Left renal pelvis (tissue), 4 donors: ENCODE measurements around the gene ATAD2B. TPM values are rescaled to one million over a fixed set of nuclear protein-coding genes. Genes with fewer than 3 reads are reported as not detected.
"Not testable (repeated sequence)": the region's sequence is repeated elsewhere in the genome, so short reads cannot be mapped to it uniquely, and the experiment has no call there.

Experiments used
- DNase-seq, 4 donors: peaks; one replicate each; pipeline ENCODE4 v3.0.0-alpha.2; 2013; ENCODE audit warnings: low read depth in 4 of 4, low spot score in 3 of 4
- polyA plus RNA-seq, 4 donors: library from polyadenylated mRNA; unstranded; fragments of 120-200 nt; gene quantifications; one replicate each; pipeline ENCODE4 v1.2.1, GENCODE V29; 2013; ENCODE audit not compliant: insufficient read length in 4 of 4

ATAD2B gene
- polyA plus RNA-seq, result 10 to 100 TPM; 15.7 to 23.6 (median 20.9) TPM

DNA sequence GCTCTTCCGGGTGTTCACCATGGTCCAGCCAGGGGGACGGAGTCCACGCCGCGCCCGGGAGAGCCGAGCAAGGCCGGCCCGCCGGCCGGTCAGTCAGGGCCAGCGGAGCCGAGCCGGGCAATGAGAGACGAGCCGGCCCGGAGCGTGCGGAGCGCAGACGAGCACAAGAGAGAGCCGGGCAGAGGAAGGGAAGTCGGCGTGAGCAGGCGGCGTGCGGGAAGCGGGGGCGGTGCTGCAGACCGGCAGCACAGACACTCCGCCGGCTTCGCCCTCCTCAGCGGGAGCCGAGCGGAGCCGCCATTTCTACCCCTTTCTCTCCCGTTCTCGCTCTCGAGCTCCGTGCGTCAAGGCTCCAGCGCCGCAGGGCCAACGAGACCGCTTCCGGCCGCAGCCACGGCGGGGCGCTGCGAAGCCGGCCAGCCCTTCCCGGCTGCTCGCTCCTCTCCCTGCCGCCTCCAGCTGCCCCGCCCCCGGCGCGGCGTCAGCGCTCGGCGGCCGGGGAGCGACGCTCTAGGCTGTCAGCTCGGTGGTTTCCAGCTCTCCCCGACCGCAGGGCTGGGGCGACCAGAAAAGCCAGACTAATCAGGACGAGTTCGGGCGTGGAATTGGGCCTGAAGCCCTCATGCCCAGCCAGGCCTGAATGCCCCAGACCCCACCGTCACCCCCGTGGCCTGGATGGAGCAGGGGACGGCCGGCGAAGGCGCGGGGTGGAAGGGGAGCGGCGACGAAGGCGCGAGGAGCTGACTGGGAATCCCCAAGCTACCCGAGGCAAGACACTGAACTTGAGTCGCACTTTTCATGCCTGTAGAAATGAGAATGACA lies at the start of gene ATAD2B:
Gene ATAD2B (minus strand): TSS at position 374 of the 822 bp plus-strand sequence. CDS start 353 bp downstream, at position 21.
- DNase-seq, result peak; percentile 87 to 93 (median 92)

DNA sequence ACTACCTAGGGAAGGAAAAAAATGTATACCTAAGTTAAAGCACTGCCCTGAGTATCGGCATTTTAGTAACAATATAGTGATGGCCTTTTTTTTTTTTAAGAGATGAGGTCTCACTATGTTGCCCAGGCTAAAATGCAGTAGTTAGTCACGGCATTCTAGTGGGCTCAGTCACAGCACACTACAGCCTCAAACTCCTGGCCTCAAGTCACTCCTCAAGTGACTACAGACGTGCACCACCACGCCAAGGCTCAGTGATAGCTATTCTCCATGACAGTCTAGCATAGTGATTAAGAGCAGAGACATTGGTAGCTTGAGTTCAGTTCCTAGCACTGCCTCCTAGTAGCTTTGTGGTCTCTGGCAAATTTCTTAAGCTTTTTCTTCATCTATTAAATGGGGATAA lies 40.9 kb upstream of the ATAD2B start:
- DNase-seq, result no peak

DNA sequence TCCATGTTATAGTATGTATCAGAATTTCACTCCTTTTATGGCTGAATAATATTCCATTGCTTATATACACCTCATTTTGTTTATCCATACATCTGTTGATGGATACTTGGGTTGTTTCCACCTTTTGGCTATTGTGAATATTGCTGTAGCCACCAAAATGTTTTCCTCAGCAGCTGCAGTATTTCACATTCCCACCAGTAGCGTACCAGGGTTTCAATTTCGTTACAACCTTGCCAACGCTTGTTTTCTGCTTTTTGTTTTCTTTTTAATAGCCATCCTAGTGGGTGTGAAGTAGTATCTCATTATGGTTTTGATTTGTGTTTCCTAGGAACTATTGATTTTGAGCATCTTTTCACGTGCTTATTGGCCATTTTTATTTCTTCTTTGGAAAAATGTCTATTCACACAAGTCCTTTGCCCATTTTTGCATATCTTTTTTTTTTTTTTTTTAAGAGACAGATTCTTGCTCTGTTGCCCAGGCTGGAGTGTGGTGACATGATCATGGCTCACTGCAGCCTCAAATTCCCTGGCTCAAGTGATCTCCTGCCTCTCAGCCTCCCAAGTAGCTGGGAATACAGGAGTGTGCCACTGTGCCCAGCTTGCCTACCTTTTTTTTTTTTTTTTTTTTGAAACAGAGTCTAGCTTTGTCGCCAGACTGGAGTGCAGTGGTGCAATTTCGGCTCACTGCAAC lies 27.5 kb upstream of the ATAD2B start:
- no peak for DNase-seq

DNA sequence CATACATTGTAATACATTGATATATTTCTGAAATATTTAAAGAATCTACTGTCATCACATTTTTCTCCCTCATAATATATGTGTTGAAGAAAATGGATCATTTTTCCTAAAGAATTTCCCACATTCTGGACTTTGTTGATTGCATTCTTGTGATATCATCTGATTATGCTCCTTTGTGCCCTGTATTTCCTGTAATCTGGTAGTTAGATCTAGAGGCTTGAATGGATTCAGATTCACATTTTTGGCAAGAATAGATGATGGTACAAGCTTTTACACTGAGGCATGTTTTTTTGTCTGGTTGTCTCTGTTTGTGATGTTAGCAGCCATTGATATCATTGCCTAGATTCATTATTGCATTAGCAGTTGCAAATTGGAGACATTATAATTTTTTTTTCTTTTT lies 26.7 kb upstream of the ATAD2B start:
- no peak for DNase-seq

DNA sequence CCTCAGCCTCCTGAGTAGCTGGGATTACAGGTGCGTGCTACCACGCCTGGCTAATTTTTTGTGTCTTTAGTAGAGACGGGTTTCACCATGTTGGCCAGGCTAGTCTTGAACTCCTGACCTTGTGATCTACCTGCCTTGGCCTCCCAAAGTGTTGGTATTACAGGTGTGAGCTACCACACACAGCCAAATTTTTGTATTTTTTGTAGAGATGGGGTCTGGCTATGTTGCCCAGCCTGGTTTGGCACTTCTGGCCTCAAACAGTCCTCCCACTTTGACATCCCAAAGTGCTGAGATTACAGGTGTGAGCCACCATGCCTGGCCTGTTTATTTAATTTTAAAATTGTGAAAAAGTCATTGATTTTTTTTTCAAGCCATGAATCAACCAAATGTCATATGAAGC lies 25.6 kb upstream of the ATAD2B start:
- not testable (repeated sequence) for DNase-seq

DNA sequence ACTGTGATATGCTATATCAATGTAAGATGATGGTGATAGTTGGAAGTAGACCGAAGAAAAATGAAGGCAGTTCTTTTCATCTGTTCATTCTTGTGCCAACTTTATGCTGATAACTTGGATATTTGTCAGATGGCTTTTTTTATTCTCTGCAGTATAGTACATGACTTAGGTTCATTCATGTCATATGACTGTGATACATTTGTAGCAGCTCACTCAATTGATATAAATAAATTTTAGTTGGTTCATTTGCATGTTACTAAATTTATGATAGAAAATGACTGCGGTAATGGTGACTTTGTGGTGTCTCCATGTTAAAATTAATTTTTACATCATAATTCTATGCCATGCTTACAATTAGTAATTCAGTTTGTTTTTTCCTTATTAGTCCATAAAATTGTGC lies 20.4 kb upstream of the ATAD2B start:
- no peak for DNase-seq

DNA sequence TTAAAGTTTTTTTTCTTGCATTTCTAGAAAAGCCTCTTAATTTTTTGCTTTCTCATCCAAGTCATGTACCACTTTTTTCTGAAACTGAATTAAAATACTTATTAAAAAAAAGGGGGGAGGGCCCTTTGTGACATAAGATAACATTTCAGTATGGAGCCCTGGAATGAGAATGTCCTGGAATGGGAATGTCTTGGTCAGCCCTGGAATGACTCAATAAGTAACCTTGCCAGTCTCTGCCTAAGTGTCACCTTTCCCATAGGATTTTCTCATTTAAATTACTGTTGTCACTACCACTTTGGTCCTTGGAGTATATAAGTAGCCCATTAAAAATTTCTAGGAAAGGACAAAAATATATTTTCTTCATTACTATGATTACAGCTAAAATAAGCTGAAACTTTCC lies 18.1 kb upstream of the ATAD2B start:
- no peak for DNase-seq

DNA sequence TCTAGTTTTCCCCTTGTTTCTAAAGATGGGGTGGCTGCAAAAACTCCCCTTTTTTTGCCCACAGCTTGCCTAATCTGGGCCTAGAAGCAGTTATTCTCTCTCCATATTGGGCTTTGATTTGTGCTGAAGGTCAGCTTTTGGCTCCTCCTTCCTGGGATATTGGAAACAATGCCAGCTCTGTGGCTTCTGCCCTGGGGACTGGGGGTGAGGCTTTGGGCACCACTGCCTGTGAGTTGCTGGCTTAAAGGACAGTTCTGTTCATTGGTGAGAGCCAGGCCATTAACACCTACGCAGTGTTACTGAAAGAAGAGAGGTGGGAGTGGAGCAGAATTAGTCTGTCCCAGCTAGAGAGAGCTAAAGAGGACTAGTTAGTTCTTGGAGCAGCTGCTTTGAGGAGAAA lies 17.6 kb upstream of the ATAD2B start:
- no peak for DNase-seq

DNA sequence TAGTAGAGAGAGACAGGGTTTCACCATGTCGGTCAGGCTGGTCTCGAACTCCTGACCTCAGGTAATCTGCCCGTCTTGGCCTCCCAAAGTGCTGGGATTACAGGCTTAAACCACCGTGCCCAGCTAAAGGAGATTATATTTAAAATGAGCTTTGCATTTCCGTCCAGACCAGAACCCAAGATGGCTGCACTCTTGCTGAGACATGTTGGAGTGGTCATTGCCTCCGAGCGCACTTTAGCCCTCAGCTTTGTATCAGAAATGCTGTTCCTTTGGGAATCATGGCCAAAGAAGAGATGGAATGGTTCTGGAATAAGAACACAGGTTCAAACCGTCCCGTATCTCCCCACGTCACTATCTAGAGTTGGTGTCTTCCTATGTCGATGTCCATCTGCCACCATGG lies 16.7 kb upstream of the ATAD2B start:
- DNase-seq, result no peak

DNA sequence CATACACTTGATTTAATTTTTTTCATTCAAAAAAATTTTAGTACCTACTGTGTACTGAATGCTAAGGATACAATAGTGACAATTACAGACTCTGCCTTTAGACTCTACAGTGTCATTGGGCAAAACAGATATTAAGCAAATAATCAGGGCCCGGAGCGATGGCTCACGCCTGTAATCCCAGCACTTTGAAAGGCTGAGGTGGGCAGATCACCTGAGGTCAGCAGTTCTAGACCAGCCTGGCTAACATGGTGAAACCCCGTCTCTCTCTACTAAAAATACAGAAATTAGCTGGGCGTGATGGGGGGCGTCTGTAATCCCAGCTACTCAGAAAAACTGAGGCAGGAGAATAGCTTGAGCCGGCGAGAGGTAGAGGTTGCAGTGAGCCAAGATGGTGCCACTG lies 14.7 kb upstream of the ATAD2B start:
- DNase-seq, result no peak

DNA sequence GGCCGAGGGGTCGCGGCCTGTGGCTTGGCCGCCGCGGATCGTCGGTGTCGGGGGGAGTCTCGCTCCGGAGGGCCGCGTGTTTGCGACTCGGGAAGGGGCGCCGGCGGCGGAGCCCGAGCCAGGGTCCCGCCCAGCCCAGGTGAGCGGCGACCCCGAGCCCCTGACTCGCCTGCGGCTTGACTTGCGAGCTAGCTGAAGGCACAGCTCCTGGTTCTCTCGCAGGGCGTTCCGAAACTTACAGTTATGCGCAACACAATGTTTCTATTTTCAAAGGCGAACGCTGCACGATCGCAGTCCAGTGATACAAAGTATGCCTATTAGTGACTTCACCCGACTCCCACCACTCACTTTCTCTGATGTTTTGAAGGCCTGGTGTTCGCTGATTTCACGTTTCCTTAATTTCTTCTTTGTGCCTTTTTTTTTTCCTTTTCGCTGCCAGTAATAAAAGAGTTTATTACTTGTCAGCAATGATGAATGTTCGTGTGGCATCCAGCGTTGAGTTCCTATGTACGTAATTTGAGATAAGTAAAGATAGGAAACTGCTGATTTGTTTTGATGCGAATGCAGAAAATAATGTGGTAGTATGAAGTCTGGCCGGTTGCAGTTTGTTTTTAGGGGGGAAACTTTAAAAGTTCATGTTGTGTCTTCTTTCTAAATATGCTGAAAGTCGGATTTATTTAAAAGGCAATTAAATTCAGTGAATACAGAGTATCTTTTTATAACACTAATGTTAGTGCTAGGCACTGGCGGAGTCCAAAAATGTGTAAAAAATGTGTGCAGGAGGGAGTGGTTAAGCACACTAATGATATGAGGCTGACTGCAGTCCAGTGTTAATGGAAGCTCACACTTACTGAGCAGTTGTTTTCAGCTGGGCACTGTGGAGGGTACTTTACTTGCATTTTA lies 14.0 kb upstream of the ATAD2B start:
- peak in 1 of 4 donors; percentile 39 for DNase-seq

DNA sequence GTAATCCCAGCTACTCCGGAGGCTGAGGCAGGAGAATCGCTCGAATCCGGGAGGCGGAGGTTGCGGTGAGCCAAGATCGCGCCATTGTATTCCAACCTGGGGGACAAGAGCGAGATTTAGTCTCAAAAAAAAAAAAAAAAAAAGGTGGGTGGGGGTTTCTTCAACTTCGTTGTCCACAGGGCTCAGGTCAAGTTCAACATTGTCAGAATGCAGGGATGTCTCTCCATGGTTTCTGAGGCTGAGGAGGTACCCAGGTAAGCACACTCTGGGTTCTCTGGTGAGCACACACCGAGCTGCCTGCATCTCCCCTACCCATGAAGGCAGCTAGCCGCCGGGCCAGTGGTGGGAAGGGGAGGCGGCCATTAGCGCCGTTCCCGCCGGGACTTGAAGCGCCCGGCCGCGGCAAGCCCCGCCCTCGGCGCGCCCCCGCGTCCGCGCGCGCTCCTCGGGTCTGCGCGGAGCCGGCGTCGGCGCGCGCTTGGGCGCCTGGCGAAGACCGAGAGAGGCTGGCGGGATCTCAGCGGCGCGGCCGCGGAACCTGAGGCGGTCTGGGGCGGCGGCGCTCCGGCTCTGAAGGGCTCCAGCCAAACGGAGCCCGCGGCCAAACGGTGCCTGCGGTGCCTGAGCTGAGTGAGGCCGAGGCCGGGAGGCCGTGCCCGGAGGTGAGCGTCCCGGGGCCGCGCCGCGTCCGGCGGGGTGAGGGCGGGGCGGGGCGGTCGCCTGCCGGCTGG lies 13.2 kb upstream of the ATAD2B start, which contains the start of gene UBXN2A:
Gene UBXN2A (plus strand): TSS at position 477 of the 731 bp plus-strand sequence. CDS start 17,852 bp downstream, outside the sequence.
- peak in 3 of 4 donors; percentile 71 to 82 (median 81) for DNase-seq

DNA sequence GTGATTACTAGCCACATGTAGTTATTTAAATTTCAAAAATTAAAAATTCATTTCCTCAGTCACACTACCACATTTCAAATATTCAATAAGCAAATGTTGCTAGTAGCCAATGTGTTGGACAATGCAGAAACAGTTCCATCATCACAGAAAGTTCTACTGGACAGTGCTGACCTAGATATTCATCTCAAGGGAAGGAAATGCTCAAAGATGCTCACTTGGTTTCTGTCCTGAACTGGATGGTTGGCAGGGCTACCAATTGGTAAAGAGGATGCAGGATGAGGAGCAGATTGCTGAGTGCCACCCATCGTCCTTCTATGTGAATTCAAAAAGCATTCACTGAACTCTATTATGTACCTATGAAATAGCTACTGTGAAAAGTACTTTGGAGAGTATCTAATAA lies 7.3 kb upstream of the ATAD2B start:
- no peak for DNase-seq

DNA sequence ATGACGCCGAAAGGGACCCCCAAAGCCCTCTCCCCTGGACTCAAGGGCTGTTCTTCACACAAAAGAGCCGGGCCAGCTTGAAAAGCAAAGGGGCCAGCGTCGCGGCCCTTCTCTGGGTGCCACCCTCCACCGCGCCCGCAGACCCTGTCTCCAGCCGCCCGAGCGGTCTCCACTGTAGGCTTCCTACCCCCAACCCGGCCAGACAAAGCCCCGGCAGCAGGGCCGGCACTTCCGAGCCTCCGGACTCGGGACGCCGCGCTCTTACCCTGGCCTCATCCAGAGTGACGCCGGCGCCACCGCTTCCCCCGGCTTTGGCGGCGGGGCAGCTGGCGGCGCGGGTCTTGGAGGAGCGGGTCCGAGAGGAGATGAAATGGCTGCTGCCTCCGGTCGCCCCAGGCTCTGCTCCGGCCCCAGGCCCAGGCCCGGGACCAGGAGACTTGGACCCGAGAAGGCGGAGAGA lies 603 bp downstream of the ATAD2B start:
- DNase-seq, result peak in 1 of 4 donors; percentile 36

DNA sequence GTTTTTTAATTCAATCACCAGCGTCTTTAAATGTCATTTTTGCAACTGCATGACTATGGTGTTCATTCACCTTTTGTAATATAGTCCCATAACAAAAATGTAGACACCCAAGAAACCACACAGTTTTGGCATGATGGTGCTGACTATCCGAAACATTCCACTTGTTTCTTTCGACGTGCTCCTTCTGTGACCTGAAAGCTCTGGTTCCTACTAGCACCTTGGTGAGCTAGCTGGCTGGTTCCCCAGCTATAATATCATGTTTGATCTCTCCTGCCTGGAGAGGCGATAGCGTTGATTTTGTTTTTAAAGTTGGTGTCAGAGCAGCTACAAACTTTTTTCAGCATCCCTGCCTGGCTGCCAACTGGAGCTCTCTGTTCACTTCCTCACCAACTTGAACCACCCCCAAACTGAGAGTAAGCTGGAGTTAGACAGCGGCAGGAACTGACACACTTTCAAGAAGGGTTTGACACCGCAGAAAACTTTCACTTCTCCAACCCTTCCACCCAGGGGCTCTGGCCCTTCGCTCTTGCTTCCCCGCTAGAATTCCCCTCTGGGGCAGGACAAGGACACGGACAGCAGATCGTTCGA lies 1.1 kb downstream of the ATAD2B start:
- peak in 2 of 4 donors; percentile 47 to 64 for DNase-seq

DNA sequence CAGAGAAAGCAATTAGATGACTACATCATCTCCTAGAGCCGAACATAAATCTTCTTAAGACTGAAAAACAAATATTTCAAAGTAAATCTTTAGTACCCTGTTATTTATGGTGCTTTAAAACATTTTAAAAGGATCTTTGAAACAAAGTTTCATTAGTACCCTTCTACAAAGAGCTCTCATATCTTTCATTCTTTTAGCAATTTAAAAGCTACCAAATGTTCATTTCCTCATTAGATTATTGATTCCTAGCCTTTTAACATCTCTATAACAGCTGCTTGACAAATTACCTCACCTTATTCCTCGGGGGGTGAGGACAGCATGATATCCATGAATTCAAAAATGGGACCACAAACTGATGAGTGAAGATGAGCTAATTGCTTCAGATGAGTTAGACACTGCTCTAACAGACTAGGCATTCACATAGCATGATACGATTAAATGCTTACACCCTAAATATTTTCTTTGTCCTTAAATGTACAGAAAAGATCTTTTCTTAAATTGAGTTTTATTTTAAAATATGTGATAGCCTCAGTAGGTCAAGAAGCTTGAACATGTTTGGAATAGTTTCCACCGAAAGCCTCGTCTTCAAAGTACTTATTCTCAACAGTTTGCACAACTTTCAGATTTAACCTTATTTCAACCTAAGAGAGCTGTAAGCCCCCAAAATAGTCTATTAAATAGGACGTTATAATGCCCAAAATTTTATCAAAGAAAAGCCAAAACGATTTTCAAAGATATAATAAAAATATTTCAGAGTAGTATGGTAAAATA lies 2.1 kb downstream of the ATAD2B start:
- DNase-seq, result peak in 1 of 4 donors; percentile 9

DNA sequence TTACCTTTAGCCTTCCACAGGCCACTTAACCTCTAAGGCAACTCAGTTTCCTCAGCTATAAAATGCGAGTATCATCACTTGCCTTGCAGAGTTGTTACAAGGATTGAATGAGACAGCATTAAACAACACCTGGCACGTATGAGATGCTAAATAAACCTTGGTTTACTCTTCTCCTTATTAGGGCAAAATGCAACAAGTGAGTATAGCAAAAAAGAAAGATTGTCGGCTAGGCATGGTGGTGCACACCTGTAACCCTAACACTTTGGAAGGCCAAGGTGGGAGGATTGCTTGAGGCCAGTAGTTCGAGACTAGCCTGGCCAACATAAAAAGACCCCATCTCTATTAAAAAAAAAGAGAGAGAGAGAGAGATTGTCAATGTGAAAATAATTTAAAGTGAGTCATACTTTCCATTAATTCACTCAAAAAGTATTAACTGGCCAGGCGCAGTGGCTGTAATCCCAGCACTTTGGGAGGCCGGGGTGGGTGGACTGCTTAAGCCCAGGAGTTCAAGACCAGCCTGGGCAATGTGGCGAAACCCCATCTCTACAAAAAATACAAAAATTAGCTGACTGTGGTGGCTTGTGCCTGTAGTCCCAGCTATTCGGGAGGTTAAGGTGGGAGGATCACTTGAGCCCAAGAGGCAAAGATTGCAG lies 8.0 kb downstream of the ATAD2B start:
- DNase-seq, result no peak

DNA sequence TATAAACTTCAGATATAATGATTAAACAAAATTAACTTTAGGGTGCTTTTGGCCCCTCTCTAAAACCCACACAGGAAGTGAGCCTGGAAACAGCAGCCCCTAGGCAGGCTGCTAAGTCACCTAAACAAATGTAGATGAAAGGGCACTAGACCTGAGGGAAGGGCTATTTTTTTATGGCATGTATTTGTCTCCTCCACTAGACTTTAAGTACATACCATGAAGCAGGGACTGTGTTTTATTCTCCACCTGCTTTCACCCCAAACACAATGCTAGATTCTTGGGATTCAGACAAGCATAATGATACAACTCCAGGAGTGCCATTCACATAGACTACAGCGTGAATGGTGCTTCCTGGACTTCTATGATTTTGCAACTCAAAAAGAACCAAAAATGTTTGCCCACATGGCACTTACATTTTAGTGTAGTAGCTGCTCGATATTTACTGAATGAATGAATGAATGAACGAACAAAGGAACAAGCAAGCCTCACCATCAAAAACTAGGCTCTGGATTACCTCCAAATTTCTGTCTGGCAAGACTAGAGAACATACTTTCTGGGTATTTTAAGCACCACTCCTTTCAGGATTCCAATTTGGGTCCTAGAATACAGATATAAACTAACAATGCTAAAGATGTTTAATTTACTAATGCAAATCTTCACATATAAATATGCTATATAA lies 10.1 kb downstream of the ATAD2B start:
- no peak for DNase-seq
